ENCODE results near the gene CCRL2. TPM values are rescaled to one million over a fixed set of nuclear protein-coding genes. Genes with fewer than 3 reads are reported as not detected.

CCRL2 gene
- total and polyA plus RNA-seq, 9 of the 15 experiments (the other 6 are each of a cell fraction or from before 2014, with no cell fraction given), result 3.4 to 5.7 (median 4.0) TPM

DNA sequence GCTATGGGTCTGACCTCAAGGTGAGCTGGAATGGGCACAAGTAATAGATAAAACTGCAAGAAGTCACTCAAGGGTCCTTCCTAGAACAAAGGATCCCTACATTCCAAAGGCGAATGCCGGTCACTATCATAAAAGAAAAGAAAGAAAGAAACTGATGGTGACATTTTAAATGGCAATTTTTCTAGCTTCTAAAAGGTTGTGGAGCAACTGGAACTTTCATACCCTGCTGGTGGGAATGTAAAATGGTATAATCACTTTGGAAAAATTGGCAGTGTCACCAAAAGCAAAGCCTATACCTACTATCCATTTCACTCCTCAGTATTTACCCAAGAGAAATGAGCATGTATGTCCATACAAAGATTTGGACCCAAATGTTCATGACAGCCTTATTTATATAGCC is 4.2 kb downstream of the CCRL2 start (continued):
- TF ChIP-seq, protein P1, sequence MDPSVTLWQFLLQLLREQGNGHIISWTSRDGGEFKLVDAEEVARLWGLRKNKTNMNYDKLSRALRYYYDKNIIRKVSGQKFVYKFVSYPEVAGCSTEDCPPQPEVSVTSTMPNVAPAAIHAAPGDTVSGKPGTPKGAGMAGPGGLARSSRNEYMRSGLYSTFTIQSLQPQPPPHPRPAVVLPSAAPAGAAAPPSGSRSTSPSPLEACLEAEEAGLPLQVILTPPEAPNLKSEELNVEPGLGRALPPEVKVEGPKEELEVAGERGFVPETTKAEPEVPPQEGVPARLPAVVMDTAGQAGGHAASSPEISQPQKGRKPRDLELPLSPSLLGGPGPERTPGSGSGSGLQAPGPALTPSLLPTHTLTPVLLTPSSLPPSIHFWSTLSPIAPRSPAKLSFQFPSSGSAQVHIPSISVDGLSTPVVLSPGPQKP (CRISPR knock-in tag; IDR thresholded peaks at IDR 0.05), result no peak
- TF ChIP-seq E2F3 (CRISPR knock-in tag; IDR thresholded peaks at IDR 0.05) (no peak), TEAD1 (CRISPR knock-in tag; IDR thresholded peaks at IDR 0.05) (0 out of 4 replicates have a peak, but pooled peaks of 1 of the 2 experiments have one; percentile 63), TEAD4 (IDR thresholded peaks at IDR 0.05; ENCODE audit: low read length) (peak; percentile 40; the same call in 1 of the 2 replicates), TEAD4 (CRISPR knock-in tag; IDR thresholded peaks at IDR 0.05; ENCODE audit: borderline replicate concordance) (no peak), HMGN3 (IDR thresholded peaks at IDR 0.05; ENCODE audit: borderline replicate concordance, extremely low read depth, insufficient read length, low read depth, low read length) (no peak)

DNA sequence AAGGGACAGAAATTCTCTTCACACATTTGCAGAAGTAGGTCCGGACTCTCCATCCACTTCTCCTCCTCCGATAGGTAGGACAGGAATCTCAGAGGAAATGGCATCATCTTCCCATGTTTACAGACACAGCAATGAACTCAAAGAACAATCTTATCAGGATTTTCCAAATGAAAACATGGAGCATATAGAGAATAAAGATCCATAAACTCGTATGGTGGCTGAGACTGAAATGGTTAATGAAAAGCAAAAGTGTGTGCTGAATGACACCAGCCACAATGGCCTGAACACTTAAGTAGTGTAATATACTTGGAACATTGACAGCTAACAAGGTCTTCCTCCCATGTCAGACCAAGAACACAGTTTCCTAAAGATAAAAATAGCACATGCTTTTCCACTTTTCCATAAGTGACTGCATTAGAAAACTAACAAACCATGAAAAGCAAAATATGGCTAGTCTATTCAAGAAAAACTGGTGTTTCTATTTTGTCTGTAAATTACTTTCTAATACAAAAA is 5.8 kb downstream of the CCRL2 start:
- Histone ChIP-seq H4K20me1 (replicated peaks; ENCODE audit: control insufficient read depth, insufficient read depth, low read length) (no peaks in the 10 kb centered on the region), H3K9me1 (ENCODE audit: control insufficient read depth, insufficient read depth, low read length) (no peaks in the 10 kb centered on the region), H3K4me2 (ENCODE audit: insufficient read depth, low read length) (no peak overlapping the region), H3K79me2 (ENCODE audit: control insufficient read depth, insufficient read depth, low read length) (peaks cover 2% of the 10 kb centered on the region; the same call in 1 of the 3 replicates), H3K27ac (ENCODE audit: extremely low read depth, low read depth, low read length) (no peak overlapping the region), H2AFZ (ENCODE audit: low read depth, low read length) (no peak overlapping the region; the same call in 1 of the 2 replicates), H3K9ac (ENCODE audit: insufficient read depth in 1 of 2, low read depth in 2 of 2, low read length in 2 of 2) (no peak overlapping the region), H3K4me3 (no peak overlapping the region), H3K36me3 (ENCODE audit: control insufficient read depth, insufficient read depth, low read length) (no peaks in the 10 kb centered on the region), H3K9me3 (replicated peaks; ENCODE audit: control insufficient read depth, insufficient read depth, low read depth, low read length) (no peaks in the 10 kb centered on the region; the same call in 1 of the 2 replicates), H3K4me1 (replicated peaks in 1 of 2; ENCODE audit: control insufficient read depth in 2 of 2, insufficient read depth in 2 of 2, low read length in 2 of 2) (peaks cover 12 to 29% of the 10 kb centered on the region in 2 experiments), H3K27me3 (ENCODE audit: control insufficient read depth in 2 of 2, insufficient read depth in 2 of 2, low read length in 2 of 2) (no peaks in the 10 kb centered on the region)
- ATAC-seq, result no peak
- intact Hi-C loops (cut with micrococcal nuclease) (no loop called here), in situ Hi-C loops (cut with MboI) (loop anchor here (25.0 kb wide), 1 partner anchor 1376 kb away; the partner anchor contains the start of gene CLEC3B)
- no peak for FAIRE-seq
- ChIA-PET POLR2A (no interaction called here), CTCF (ENCODE audit: low intra/inter-chr PET ratio) (no interaction called here)
- BruUV-seq (replicated peaks), result no TSS peak
- 48% methylated on average over 3 of the region's 3 CpGs for WGBS (ENCODE audit: insufficient coverage, low coverage, missing lambda C conversion rate)
- DNase-seq (ENCODE audit: extremely low read depth in 1 of 4, low spot score in 3 of 4), result no peak
- TF ChIP-seq NFE2L1 (tag; IDR thresholded peaks at IDR 0.05; ENCODE audit: borderline replicate concordance, low read depth) (no peak), ZNF239 (CRISPR knock-in tag; IDR thresholded peaks at IDR 0.05) (no peak), RCOR1 (IDR thresholded peaks at IDR 0.05; ENCODE audit: borderline replicate concordance in 1 of 2, low read depth in 2 of 2, low read length in 2 of 2) (no peak), FOXP1 (CRISPR knock-in tag; IDR thresholded peaks at IDR 0.05) (no peak), ZFP30 (CRISPR knock-in tag; IDR thresholded peaks at IDR 0.05; ENCODE audit: borderline replicate concordance) (no peak), ETV1 (tag; conservative IDR thresholded peaks at IDR 0.05; ENCODE audit: low read depth) (no peak), NR1H2 (CRISPR knock-in tag; IDR thresholded peaks at IDR 0.05) (no peak), PCBP2 (IDR thresholded peaks at IDR 0.05; ENCODE audit: low read depth, low read length, poor library complexity, severe bottlenecking) (no peak), ZNF586 (CRISPR knock-in tag; conservative IDR thresholded peaks at IDR 0.05) (no peak)
- TF ChIP-seq, protein P2, sequence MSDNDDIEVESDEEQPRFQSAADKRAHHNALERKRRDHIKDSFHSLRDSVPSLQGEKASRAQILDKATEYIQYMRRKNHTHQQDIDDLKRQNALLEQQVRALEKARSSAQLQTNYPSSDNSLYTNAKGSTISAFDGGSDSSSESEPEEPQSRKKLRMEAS (CRISPR knock-in tag; IDR thresholded peaks at IDR 0.05), result no peak
- TF ChIP-seq, protein P3, sequence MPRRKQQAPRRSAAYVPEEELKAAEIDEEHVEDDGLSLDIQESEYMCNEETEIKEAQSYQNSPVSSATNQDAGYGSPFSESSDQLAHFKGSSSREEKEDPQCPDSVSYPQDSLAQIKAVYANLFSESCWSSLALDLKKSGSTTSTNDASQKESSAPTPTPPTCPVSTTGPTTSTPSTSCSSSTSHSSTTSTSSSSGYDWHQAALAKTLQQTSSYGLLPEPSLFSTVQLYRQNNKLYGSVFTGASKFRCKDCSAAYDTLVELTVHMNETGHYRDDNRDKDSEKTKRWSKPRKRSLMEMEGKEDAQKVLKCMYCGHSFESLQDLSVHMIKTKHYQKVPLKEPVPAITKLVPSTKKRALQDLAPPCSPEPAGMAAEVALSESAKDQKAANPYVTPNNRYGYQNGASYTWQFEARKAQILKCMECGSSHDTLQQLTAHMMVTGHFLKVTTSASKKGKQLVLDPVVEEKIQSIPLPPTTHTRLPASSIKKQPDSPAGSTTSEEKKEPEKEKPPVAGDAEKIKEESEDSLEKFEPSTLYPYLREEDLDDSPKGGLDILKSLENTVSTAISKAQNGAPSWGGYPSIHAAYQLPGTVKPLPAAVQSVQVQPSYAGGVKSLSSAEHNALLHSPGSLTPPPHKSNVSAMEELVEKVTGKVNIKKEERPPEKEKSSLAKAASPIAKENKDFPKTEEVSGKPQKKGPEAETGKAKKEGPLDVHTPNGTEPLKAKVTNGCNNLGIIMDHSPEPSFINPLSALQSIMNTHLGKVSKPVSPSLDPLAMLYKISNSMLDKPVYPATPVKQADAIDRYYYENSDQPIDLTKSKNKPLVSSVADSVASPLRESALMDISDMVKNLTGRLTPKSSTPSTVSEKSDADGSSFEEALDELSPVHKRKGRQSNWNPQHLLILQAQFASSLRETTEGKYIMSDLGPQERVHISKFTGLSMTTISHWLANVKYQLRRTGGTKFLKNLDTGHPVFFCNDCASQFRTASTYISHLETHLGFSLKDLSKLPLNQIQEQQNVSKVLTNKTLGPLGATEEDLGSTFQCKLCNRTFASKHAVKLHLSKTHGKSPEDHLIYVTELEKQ (CRISPR knock-in tag; IDR thresholded peaks at IDR 0.05), result no peak
